PC-3 (cell line): ENCODE measurements around the gene GULP1.

ENCODE experiments used
- CTCF ChIP-seq: fragments of 300-600 bp; sonication (generic); conservative IDR thresholded peaks from 2 replicates; pipeline ENCODE4 v1.5.1; 2017; ENCODE audit warnings: antibody characterized with exemption, low read depth, mild to moderate bottlenecking, low read length
- EZH2 ChIP-seq: fragments of 300-600 bp; sonication (generic); IDR thresholded peaks from one replicate; pipeline ENCODE4 v1.6.1; 2017; ENCODE audit warnings: antibody characterized with exemption, mild to moderate bottlenecking, low read length; ENCODE audit not compliant: unreplicated experiment

- TF ChIP-seq CTCF (no peak), EZH2 (no peak)
These were observed 331.1 kb downstream of the GULP1 start for GRCh38 chr2:188622601-188623260.
